HFF-Myc (cell line): ENCODE data around the gene SSH2.

Source experiments
- DNase-seq: peaks from one replicate; pipeline ENCODE4 v3.0.0-alpha.2; 2011; ENCODE audit warnings: low read depth; ENCODE audit errors: extremely low read depth
- H3K4me3 ChIP-seq: replicated peaks from 2 replicates; pipeline ENCODE4 v1.5.1; 2011; ENCODE audit warnings: low read depth, mild to moderate bottlenecking, control low read depth, low read length
- CTCF ChIP-seq: IDR thresholded peaks from 2 replicates; pipeline ENCODE4 v1.5.1; 2012; ENCODE audit warnings: mild to moderate bottlenecking, low read depth, low read length, control low read depth; ENCODE audit errors: missing control alignments

Gene SSH2

GRCh38 chr17:29778956-29779811, 150.8 kb downstream of the SSH2 start:
- DNase-seq = peak; percentile 26
- TF ChIP-seq CTCF = peak; percentile 74

GRCh38 chr17:29777663-29778062, 152.4 kb downstream of the SSH2 start:
- no peak for TF ChIP-seq CTCF
- H3K4me3 ChIP-seq = no peak overlapping the region
- DNase-seq = no peak

More at GRCh38 chr17:29778956-29779811, 150.8 kb downstream of the SSH2 start:
- H3K4me3 ChIP-seq = no peak overlapping the region

- TF ChIP-seq CTCF = no peak
- no peak for DNase-seq
- H3K4me3 ChIP-seq = no peak overlapping the region
These were observed 154.0 kb downstream of the SSH2 start for GRCh38 chr17:29776026-29776425.

- H3K4me3 ChIP-seq = no peak overlapping the region
- no peak for DNase-seq
- no peak for TF ChIP-seq CTCF
These were observed 157.0 kb downstream of the SSH2 start for GRCh38 chr17:29772981-29773380.

GRCh38 chr17:29771546-29771945, 158.5 kb downstream of the SSH2 start:
- no peak for TF ChIP-seq CTCF
- DNase-seq = no peak
- no peak overlapping the region for H3K4me3 ChIP-seq

GRCh38 chr17:29769225-29769624, 160.8 kb downstream of the SSH2 start:
- TF ChIP-seq CTCF = no peak
- DNase-seq = no peak
- H3K4me3 ChIP-seq = no peak overlapping the region
